ENCODE measurements around the gene PTPN20. TPM values are rescaled to one million over a fixed set of nuclear protein-coding genes. Genes with fewer than 3 reads are reported as not detected.

The PTPN20 gene
- total RNA-seq, 1 donor = 8.0 TPM

GRCh38 chr10:47026301-47027107 lies 115.3 kb downstream of the PTPN20 start:
- no peak for TF ChIP-seq CTCF (IDR thresholded peaks at IDR 0.05; ENCODE audit: extremely low read depth, low read depth, low read length)
- H3K79me2 ChIP-seq (ENCODE audit: insufficient read depth, low read length) = no peaks in the 10 kb centered on the region
- H2AFZ ChIP-seq (ENCODE audit: low read length) = no peak overlapping the region
- H3K4me2 ChIP-seq (ENCODE audit: insufficient read depth, low read length) = no peak overlapping the region
- H3K4me1 ChIP-seq (ENCODE audit: insufficient read depth, low read length) = peaks cover 4% of the 10 kb centered on the region
- H3K27me3 ChIP-seq (ENCODE audit: insufficient read depth, low read length) = peaks cover 2% of the 10 kb centered on the region
- H3K9me3 ChIP-seq (ENCODE audit: low read depth, low read length) = no peaks in the 10 kb centered on the region
- no peaks in the 10 kb centered on the region for H4K20me1 ChIP-seq (ENCODE audit: insufficient read depth, low read length)
- H3K27ac ChIP-seq (ENCODE audit: low read depth, low read length) = no peak overlapping the region
- H3K4me3 ChIP-seq (ENCODE audit: insufficient read depth, low read length) = no peak overlapping the region
- no peaks in the 10 kb centered on the region for H3K36me3 ChIP-seq (ENCODE audit: insufficient read depth, low read length)
- peak; percentile 61 for DNase-seq (ENCODE audit: insufficient read length, low spot score, missing footprints)

GRCh38 chr10:47027108-47027783 lies 116.0 kb downstream of the PTPN20 start:
- H3K4me3 ChIP-seq (ENCODE audit: insufficient read depth, low read length) = no peak overlapping the region
- no peak overlapping the region for H3K27ac ChIP-seq (ENCODE audit: low read depth, low read length)
- no peaks in the 10 kb centered on the region for H4K20me1 ChIP-seq (ENCODE audit: insufficient read depth, low read length)
- no peak overlapping the region for H2AFZ ChIP-seq (ENCODE audit: low read length)
- DNase-seq (ENCODE audit: insufficient read length, low spot score, missing footprints) = no peak
- H3K27me3 ChIP-seq (ENCODE audit: insufficient read depth, low read length) = peaks cover 2% of the 10 kb centered on the region
- no peak overlapping the region for H3K4me2 ChIP-seq (ENCODE audit: insufficient read depth, low read length)
- no peak for TF ChIP-seq CTCF (IDR thresholded peaks at IDR 0.05; ENCODE audit: extremely low read depth, low read depth, low read length)
- H3K9me3 ChIP-seq (ENCODE audit: low read depth, low read length) = no peaks in the 10 kb centered on the region
- peaks cover 4% of the 10 kb centered on the region for H3K4me1 ChIP-seq (ENCODE audit: insufficient read depth, low read length)
- H3K36me3 ChIP-seq (ENCODE audit: insufficient read depth, low read length) = no peaks in the 10 kb centered on the region
- no peaks in the 10 kb centered on the region for H3K79me2 ChIP-seq (ENCODE audit: insufficient read depth, low read length)

- Histone ChIP-seq H3K36me3 (ENCODE audit: insufficient read depth, low read length) (no peaks in the 10 kb centered on the region), H3K4me1 (ENCODE audit: insufficient read depth, low read length) (peaks cover 4% of the 10 kb centered on the region), H3K79me2 (ENCODE audit: insufficient read depth, low read length) (no peaks in the 10 kb centered on the region), H3K4me2 (ENCODE audit: insufficient read depth, low read length) (no peak overlapping the region), H3K4me3 (ENCODE audit: insufficient read depth, low read length) (no peak overlapping the region), H3K27ac (ENCODE audit: low read depth, low read length) (no peak overlapping the region), H2AFZ (ENCODE audit: low read length) (no peak overlapping the region), H3K9me3 (ENCODE audit: low read depth, low read length) (no peaks in the 10 kb centered on the region), H4K20me1 (ENCODE audit: insufficient read depth, low read length) (no peaks in the 10 kb centered on the region), H3K27me3 (ENCODE audit: insufficient read depth, low read length) (no peaks in the 10 kb centered on the region)
- DNase-seq (ENCODE audit: insufficient read length, low spot score, missing footprints) = peak; percentile 65
- no peak for TF ChIP-seq CTCF (IDR thresholded peaks at IDR 0.05; ENCODE audit: extremely low read depth, low read depth, low read length)
Measured at GRCh38 chr10:47027784-47028260, 116.6 kb downstream of the PTPN20 start.

GRCh38 chr10:47028466-47028865 lies 117.2 kb downstream of the PTPN20 start:
- TF ChIP-seq CTCF (IDR thresholded peaks at IDR 0.05; ENCODE audit: extremely low read depth, low read depth, low read length) = no peak
- Histone ChIP-seq H3K79me2 (ENCODE audit: insufficient read depth, low read length) (no peaks in the 10 kb centered on the region), H4K20me1 (ENCODE audit: insufficient read depth, low read length) (no peaks in the 10 kb centered on the region), H3K4me1 (ENCODE audit: insufficient read depth, low read length) (peaks cover 4% of the 10 kb centered on the region), H3K27ac (ENCODE audit: low read depth, low read length) (no peak overlapping the region), H3K4me3 (ENCODE audit: insufficient read depth, low read length) (no peak overlapping the region), H3K9me3 (ENCODE audit: low read depth, low read length) (no peaks in the 10 kb centered on the region), H3K27me3 (ENCODE audit: insufficient read depth, low read length) (no peaks in the 10 kb centered on the region), H2AFZ (ENCODE audit: low read length) (no peak overlapping the region), H3K4me2 (ENCODE audit: insufficient read depth, low read length) (no peak overlapping the region), H3K36me3 (ENCODE audit: insufficient read depth, low read length) (no peaks in the 10 kb centered on the region)
- DNase-seq (ENCODE audit: insufficient read length, low spot score, missing footprints) = peak; percentile 58
